Measurements from ENCODE around the gene BRD4. TPM values are rescaled to one million over a fixed set of nuclear protein-coding genes. Genes with fewer than 3 reads are reported as not detected.
A peak's percentile ranks its signal among the peaks of the same experiment; 100 is the strongest.

The BRD4 gene
- total RNA-seq, 1 experiment from 2014 or later = 144 TPM

DNA sequence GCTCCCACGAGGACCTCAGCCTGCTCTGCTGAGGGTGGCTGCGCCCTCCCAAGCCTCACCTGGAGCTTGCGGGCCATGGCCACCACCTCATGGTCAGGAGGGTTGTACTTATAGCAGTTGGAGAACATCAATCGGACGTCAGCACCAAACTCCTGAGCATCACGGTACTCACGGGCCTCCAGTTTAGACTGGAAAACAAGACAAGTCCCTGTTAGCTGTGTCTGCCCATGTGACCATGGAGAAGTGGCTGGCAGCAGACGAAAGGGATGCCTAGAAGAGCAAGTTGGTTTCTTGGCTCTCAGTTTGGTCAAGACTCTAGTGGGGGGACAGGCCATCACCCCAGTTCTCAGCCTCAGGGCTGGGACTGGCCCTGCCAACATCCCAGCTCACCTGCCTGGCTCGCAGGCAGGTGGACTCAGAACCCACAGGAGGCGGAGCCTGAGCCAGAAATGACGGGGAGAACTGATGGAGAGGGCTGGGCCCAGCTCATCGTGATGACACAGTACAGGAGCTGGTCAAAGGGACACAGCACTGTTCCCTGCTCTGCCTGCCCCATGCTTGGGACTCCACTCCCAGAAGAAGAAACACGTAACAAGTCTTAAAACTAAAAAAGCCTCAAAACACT, 68.9 kb downstream of the BRD4 start:
- no peak for DNase-seq
- no peak overlapping the region for H2BK120ac ChIP-seq (ENCODE audit: low read depth, low read length, poor library complexity, severe bottlenecking)
- H3K23me2 ChIP-seq (ENCODE audit: insufficient read length, low read depth, low read length, poor library complexity, severe bottlenecking) = no peaks in the 10 kb centered on the region
- H3K4ac ChIP-seq (ENCODE audit: low read depth, low read length) = no peak overlapping the region
- WGBS (ENCODE audit: extremely low coverage, insufficient read length, low lambda C conversion rate) = no CpG with 5 or more reads among the region's 13 CpGs
- no peak overlapping the region for H2BK5ac ChIP-seq (ENCODE audit: insufficient read length, low read length)
- Mint-ChIP-seq H3K27ac (peak overlapping the region in 1 of 3 experiments; percentile 32; a peak in 1 of 7 replicates), H3K4me3 (no peak overlapping the region), H3K27me3 (ENCODE audit: low read depth) (no peaks in the 10 kb centered on the region; the same call in 1 of the 2 replicates), H3K4me1 (no peaks in the 10 kb centered on the region), H3K36me3 (ENCODE audit: insufficient read depth in 1 of 3, low read depth in 3 of 3) (peaks cover 53 to 93% (median 92%) of the 10 kb centered on the region in 3 experiments; a peak in 6 of 7 replicates), H3K9me3 (no peaks in the 10 kb centered on the region)
- no peak overlapping the region for H3K9ac ChIP-seq (ENCODE audit: extremely low read depth, insufficient read length, low read length)
- peaks cover 5% of the 10 kb centered on the region; the same call in 1 of the 2 replicates for H3K79me2 ChIP-seq (ENCODE audit: insufficient read depth, low read length)
- no peak overlapping the region for H3K18ac ChIP-seq (ENCODE audit: insufficient read length, low read depth, low read length)
- no peaks in the 10 kb centered on the region for H3K27me3 ChIP-seq (ENCODE audit: insufficient read depth, low read length)
- no peak overlapping the region for H2AFZ ChIP-seq (ENCODE audit: low read length)
- H2AK5ac ChIP-seq (ENCODE audit: insufficient read length, low read length) = no peak overlapping the region
- no peak overlapping the region for H3K56ac ChIP-seq (ENCODE audit: insufficient read length, low read depth, low read length)
- no peak overlapping the region for H4K91ac ChIP-seq (ENCODE audit: insufficient read length, low read depth, low read length)
- no peaks in the 10 kb centered on the region for H3K4me1 ChIP-seq (ENCODE audit: insufficient read depth, low read length)
- H2BK20ac ChIP-seq (ENCODE audit: low read depth, low read length, poor library complexity, severe bottlenecking) = no peak overlapping the region
- no peak overlapping the region for H2BK15ac ChIP-seq (ENCODE audit: low read depth, low read length)
- H3K4me2 ChIP-seq (ENCODE audit: insufficient read depth, insufficient read length, low read length) = no peak overlapping the region
- H3K27ac ChIP-seq (ENCODE audit: insufficient read length, low read depth, low read length) = no peak overlapping the region
- peaks cover 2% of the 10 kb centered on the region for H3K79me1 ChIP-seq (ENCODE audit: insufficient read depth, low read depth, low read length, poor library complexity, severe bottlenecking)
- no peaks in the 10 kb centered on the region for H3K9me3 ChIP-seq (ENCODE audit: control insufficient read depth, low read depth, low read length)
- H3K23ac ChIP-seq (ENCODE audit: insufficient read length, low read depth, low read length) = no peak overlapping the region
- H4K5ac ChIP-seq (ENCODE audit: insufficient read length, low read depth, low read length) = no peak overlapping the region
- no peak overlapping the region for H2BK12ac ChIP-seq (ENCODE audit: insufficient read length, low read depth, low read length)
- no peak overlapping the region for H3K14ac ChIP-seq (ENCODE audit: insufficient read depth, low read length)
- no peaks in the 10 kb centered on the region for H4K20me1 ChIP-seq (ENCODE audit: control insufficient read depth, insufficient read depth, insufficient read length)
- no peak overlapping the region for H3T11ph ChIP-seq (ENCODE audit: low read length)
- TF ChIP-seq, protein P1, sequence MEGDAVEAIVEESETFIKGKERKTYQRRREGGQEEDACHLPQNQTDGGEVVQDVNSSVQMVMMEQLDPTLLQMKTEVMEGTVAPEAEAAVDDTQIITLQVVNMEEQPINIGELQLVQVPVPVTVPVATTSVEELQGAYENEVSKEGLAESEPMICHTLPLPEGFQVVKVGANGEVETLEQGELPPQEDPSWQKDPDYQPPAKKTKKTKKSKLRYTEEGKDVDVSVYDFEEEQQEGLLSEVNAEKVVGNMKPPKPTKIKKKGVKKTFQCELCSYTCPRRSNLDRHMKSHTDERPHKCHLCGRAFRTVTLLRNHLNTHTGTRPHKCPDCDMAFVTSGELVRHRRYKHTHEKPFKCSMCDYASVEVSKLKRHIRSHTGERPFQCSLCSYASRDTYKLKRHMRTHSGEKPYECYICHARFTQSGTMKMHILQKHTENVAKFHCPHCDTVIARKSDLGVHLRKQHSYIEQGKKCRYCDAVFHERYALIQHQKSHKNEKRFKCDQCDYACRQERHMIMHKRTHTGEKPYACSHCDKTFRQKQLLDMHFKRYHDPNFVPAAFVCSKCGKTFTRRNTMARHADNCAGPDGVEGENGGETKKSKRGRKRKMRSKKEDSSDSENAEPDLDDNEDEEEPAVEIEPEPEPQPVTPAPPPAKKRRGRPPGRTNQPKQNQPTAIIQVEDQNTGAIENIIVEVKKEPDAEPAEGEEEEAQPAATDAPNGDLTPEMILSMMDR (conservative IDR thresholded peaks at IDR 0.05) = no peak
- no peak overlapping the region for H4K8ac ChIP-seq (replicated peaks; ENCODE audit: insufficient read length, low read depth, low read length)
